HUES64 (cell line): ENCODE measurements around the gene DCAF5.

Experiments used
- H3K27ac ChIP-seq: 2 replicates; pipeline ENCODE4 v1.7.0; 2013; ENCODE audit warnings: low read depth, low read length, inconsistent platforms
- H3K27me3 ChIP-seq: 2 replicates; pipeline ENCODE4 v1.6.1; 2013; ENCODE audit warnings: mild to moderate bottlenecking, low read length; ENCODE audit not compliant: insufficient read depth
- H3K36me3 ChIP-seq: 2 replicates; pipeline ENCODE4 v1.6.1; 2013; ENCODE audit warnings: mild to moderate bottlenecking, low read length; ENCODE audit not compliant: insufficient read depth
- H3K4me1 ChIP-seq: 2 replicates; pipeline ENCODE4 v1.6.1; 2013; ENCODE audit warnings: mild to moderate bottlenecking, low read length, moderate library complexity; ENCODE audit not compliant: insufficient read depth
- H3K4me3 ChIP-seq: 2 replicates; pipeline ENCODE4 v1.5.1; 2013; ENCODE audit warnings: mild to moderate bottlenecking, low read length, moderate library complexity
- H3K9ac ChIP-seq: 2 replicates; pipeline ENCODE4 v1.6.1; 2013; ENCODE audit warnings: mild to moderate bottlenecking, low read depth, low read length
- H3K9me3 ChIP-seq: 2 replicates; pipeline ENCODE4 v1.6.1; 2013; ENCODE audit warnings: low read depth, low read length; ENCODE audit not compliant: insufficient read depth
- WGBS: fragments of 150-250, 120-280 bp; methylation state at CpG from one replicate; pipeline ENCODE4 v1.1.7; 2013; ENCODE audit warnings: missing lambda C conversion rate; 5-methylcytosine and 5-hydroxymethylcytosine counted together

The DCAF5 gene

DNA sequence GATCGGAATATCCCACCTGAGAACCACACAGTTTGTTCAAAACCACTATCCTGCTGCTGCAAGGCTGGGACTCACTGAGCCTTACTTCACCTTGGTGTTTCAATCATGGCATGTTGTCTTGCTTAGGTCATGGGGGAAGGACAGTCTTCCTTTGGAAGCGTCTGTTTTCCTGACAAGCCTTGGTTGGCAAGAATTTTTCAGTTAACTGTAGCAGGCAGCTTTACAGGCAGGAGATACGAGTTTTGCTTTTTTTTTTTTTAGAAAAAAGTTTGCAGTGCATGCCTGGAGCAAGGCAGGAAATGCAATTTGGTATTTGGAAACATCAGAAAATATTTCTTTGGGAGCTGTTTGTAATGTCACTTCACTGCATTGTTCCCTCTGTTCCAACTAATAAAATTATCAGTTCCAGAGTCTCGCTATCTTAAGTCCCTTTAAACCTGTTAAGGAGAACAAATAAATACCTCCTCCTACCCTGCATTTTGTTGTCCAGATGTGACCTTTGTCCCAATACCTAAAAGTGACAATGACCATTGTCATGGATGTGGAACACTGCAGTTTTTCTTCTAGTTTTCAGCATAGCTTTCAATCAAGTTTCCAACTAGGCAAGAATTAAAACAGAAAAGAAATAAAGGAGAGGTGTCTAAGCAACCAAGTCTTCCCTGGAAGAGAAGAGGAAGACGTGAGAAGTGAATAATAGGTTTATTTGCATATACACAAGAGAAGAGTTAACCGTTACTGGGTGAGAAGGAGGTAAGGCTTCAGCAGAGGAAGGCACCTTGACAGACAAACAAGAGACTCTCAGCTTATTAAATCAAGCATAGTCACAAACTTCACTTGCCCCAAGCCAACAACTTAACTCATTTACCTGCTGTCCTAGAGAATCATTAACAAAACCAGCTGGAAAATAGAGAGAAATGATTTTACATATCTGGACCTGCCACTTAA lies 102.4 kb downstream of the DCAF5 start:
- H3K27ac ChIP-seq: peak overlapping the region; percentile 62; the same call in 1 of the 2 replicates
- peaks cover 26% of the 10 kb centered on the region for H3K36me3 ChIP-seq
- peaks cover 37% of the 10 kb centered on the region for H3K4me1 ChIP-seq
- WGBS: 45% methylated on average over 6 of the region's 6 CpGs
- H3K4me3 ChIP-seq: no peak overlapping the region
- no peaks in the 10 kb centered on the region for H3K27me3 ChIP-seq
- no peaks in the 10 kb centered on the region for H3K9me3 ChIP-seq
- H3K9ac ChIP-seq: no peak overlapping the region

DNA sequence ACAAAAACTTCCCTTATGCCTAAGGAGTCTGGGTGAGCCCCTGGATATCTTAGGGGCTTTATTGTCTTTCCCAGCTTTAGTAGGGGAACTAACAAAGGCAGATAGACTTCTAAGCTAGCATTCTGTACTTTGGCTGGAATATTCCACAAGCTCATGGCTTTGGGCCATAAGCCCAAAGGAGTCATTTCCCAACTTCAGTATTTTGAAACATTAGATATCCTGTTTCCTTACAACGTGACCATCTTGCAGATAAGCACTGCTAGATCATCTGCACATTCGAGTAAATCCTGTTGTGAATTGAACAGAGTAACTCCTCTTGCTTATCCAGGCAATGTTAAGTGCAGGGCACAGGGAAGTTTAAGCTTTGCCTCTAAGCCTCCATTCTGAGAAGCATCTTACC lies 103.2 kb downstream of the DCAF5 start:
- 79% methylated on average over 2 of the region's 2 CpGs for WGBS
- no peak overlapping the region for H3K9ac ChIP-seq

DNA sequence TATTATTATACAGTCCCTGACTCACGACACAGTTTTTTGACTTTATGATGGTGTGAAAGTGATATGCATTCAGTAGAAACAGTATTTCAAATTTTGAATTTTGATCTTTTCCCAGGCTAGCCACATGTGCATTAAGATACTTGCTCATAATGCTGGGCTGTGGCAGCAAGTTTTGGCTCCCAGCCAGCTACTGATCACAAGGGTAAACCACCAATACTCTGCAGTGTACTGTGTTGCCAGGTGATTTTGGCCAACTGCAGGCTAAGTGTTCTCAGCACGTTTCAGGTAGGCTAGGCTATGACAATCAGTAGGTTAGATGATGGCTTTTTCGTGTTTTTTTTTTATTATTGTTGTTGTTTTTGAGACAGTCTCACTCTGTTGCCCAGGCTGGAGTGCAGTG lies 104.5 kb downstream of the DCAF5 start:
- Histone ChIP-seq H3K27ac (no peak overlapping the region), H3K4me1 (peaks cover 57% of the 10 kb centered on the region), H3K9ac (no peak overlapping the region), H3K4me3 (no peak overlapping the region), H3K36me3 (peaks cover 6% of the 10 kb centered on the region; the same call in 1 of the 2 replicates), H3K9me3 (no peaks in the 10 kb centered on the region), H3K27me3 (no peaks in the 10 kb centered on the region)
- 95% methylated on average over 3 of the region's 3 CpGs for WGBS

More for the DNA sequence above, 103.2 kb downstream of the DCAF5 start:
- Histone ChIP-seq H3K36me3 (peaks cover 18% of the 10 kb centered on the region), H3K9me3 (no peaks in the 10 kb centered on the region), H3K27ac (peak overlapping the region; percentile 62; the same call in 1 of the 2 replicates), H3K4me3 (no peak overlapping the region), H3K27me3 (no peaks in the 10 kb centered on the region), H3K4me1 (peaks cover 46% of the 10 kb centered on the region)

DNA sequence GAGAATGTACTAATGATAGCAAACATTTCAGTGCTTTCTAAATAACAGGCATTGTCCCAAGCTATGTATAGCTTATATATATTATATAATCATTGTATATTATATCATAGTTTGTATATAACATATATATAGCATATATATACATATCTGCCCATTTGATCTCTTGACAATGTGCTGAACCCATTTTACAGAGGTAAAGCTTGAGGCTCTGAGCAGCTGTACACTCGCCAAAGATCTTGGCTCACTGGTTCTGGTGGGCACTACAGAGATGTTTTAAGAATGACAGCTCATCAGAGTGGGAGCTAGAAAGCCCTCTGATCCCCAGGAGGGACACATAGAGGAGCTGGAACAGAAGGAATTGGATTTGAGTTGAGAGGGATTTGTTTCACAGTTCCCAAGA lies 105.7 kb downstream of the DCAF5 start:
- Histone ChIP-seq H3K27me3 (no peaks in the 10 kb centered on the region), H3K36me3 (no peaks in the 10 kb centered on the region), H3K27ac (no peak overlapping the region), H3K4me1 (peaks cover 66% of the 10 kb centered on the region), H3K9ac (no peak overlapping the region), H3K9me3 (no peaks in the 10 kb centered on the region), H3K4me3 (no peak overlapping the region)
- WGBS: 89% methylated on average over 1 of the region's 1 CpG

DNA sequence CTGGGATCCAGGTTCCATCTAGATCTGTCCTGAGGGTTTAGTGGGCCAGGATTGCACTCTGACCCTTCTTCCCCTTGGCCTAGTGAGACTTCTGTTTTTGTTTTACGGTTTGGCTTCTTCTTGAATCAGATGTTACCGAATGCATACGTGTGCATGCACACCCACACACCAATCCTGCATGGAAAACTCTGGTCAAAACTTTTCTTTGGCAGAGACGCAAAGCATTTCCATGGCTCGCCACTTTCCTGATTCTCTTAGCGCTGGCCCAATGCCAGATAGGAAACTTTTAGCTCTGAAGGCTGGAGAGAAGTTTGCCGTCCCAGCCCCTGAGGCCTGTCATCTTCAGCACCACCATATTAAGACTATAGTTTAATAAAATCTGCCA lies 106.5 kb downstream of the DCAF5 start:
- H3K27me3 ChIP-seq: no peaks in the 10 kb centered on the region
- H3K9me3 ChIP-seq: no peaks in the 10 kb centered on the region
- no peaks in the 10 kb centered on the region for H3K36me3 ChIP-seq
- H3K9ac ChIP-seq: no peak overlapping the region
- 90% methylated on average over 7 of the region's 7 CpGs for WGBS
- H3K4me3 ChIP-seq: no peak overlapping the region
- peaks cover 58% of the 10 kb centered on the region for H3K4me1 ChIP-seq
- H3K27ac ChIP-seq: peak overlapping the region; percentile 34; the same call in 1 of the 2 replicates

DNA sequence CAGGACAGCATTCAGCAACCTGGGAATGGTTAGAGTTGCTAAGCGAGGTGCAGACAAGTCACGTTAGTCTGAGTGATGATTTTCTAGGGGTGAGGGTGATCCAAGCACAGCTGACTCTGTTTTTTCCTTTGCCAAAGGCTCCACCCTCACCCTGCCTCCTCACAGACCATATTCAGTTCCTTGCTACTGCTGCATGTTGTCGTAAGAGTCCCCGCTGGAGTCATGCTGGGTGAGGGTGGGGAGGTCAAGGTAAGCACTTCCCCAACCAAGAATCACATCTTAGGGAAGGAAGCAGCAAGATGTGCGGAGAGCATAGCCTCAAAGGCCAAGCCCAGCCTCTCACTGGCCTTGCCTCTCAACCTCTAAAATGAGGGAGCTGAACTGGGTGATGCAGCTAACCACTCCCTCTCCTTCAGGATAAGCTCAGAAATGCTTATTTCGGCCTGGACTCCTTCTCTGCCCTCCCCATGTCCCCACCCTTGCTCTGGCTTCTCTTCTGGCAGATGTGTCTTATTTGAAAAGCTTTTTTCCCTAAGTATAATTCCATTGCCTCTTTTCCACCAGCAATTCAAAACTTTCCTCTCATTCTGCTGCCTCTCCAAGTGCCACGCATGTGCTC lies 107.0 kb downstream of the DCAF5 start:
- H3K4me3 ChIP-seq: no peak overlapping the region
- H3K36me3 ChIP-seq: no peaks in the 10 kb centered on the region
- H3K9me3 ChIP-seq: no peaks in the 10 kb centered on the region
- H3K27me3 ChIP-seq: no peaks in the 10 kb centered on the region
- H3K27ac ChIP-seq: peak overlapping the region; percentile 34; the same call in 1 of the 2 replicates
- 43% methylated on average over 5 of the region's 7 CpGs for WGBS
- peaks cover 53% of the 10 kb centered on the region for H3K4me1 ChIP-seq
- H3K9ac ChIP-seq: no peak overlapping the region

DNA sequence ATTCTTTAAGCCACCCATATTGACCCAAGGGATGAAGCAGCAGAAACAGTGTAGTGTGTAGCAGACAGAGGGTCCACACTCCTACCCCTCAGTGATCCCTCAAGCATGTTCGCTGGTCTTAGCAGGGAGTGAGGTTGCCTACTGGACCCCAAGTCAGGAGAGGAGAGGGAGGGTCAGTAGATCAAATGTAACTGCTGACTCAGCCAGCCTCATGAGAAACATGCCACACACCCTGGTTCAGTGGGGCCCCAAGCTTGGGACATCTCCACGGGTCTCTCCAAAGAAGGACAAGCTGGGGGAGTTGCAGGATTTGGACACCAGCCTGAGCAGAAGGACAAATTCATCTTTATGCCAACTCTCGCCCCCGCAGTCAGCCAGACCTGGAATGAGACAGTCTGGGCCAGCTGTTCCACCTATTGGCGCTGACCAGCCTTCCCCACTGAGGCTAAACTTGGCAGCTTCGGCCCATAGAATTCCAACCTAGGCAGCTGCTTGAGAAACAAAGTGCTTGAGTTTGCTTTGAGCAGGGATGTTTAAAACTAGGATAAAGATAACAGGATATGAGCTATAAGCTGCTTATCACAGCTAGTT lies 107.9 kb downstream of the DCAF5 start:
- 90% methylated on average over 6 of the region's 6 CpGs for WGBS
- Histone ChIP-seq H3K4me3 (no peak overlapping the region), H3K27ac (peak overlapping the region; percentile 43; the same call in 1 of the 2 replicates), H3K36me3 (no peaks in the 10 kb centered on the region), H3K9ac (0 out of 2 replicates have a peak overlapping the region, but pooled peaks have one; percentile 3), H3K27me3 (no peaks in the 10 kb centered on the region), H3K4me1 (peaks cover 44% of the 10 kb centered on the region), H3K9me3 (no peaks in the 10 kb centered on the region)

DNA sequence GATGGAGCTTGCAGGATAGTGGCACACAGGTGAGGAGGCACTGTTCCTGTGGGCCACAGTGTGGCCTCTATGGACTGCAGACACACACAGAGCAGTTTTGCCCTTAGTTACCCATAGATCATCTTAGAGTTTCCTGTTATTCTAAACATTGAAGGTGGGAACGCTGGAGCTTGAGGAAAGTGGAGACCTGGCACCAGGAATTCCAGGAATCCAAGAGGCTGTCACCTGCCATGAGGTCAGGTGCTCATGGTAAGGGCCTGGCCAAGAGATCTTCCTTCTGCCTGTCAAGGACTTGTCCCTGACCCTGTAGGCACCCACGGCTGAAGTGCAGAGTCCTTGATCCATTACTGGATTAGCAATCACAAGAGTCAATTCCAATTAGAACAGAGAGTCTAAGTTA lies 108.6 kb downstream of the DCAF5 start:
- Histone ChIP-seq H3K4me3 (no peak overlapping the region), H3K27ac (no peak overlapping the region), H3K27me3 (no peaks in the 10 kb centered on the region), H3K4me1 (peaks cover 42% of the 10 kb centered on the region), H3K9me3 (no peaks in the 10 kb centered on the region), H3K9ac (no peak overlapping the region), H3K36me3 (no peaks in the 10 kb centered on the region)
- 86% methylated on average over 2 of the region's 2 CpGs for WGBS

DNA sequence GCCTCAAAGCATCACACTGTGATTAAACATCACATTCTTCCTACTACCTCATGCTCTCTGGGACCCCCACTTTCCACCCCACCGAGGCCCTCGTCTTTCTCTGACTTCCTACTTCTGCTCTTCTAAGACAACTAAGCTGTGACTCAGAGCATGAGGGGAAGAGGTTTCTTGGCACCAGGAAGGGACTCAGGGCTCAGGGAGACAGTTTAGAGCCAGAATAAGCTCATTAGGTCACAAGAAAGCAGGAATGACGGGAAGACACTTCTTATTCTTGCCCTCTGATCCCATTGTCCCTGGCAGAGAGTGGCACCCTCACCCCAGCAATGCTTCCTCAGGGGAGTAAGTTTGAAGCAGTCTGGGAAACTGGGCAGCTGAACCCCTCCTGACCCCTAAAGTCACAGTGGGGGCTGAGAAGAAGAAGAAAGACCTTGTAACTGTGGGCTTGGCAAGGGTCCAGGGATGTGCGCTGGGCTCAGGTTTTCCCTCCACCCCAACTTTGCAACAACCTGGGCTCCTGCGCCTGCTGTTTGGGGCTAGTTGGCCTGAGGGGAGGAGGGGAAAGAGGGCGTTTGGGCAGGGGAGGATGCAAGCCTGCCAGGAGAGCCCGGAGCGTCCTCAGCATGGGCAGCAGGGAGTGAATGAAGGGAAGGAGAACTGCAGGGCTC lies 109.2 kb downstream of the DCAF5 start:
- Histone ChIP-seq H3K4me3 (no peak overlapping the region), H3K9ac (no peak overlapping the region), H3K27ac (no peak overlapping the region), H3K36me3 (no peaks in the 10 kb centered on the region), H3K4me1 (peaks cover 48% of the 10 kb centered on the region), H3K27me3 (no peaks in the 10 kb centered on the region), H3K9me3 (no peaks in the 10 kb centered on the region)
- WGBS: 90% methylated on average over 8 of the region's 8 CpGs

DNA sequence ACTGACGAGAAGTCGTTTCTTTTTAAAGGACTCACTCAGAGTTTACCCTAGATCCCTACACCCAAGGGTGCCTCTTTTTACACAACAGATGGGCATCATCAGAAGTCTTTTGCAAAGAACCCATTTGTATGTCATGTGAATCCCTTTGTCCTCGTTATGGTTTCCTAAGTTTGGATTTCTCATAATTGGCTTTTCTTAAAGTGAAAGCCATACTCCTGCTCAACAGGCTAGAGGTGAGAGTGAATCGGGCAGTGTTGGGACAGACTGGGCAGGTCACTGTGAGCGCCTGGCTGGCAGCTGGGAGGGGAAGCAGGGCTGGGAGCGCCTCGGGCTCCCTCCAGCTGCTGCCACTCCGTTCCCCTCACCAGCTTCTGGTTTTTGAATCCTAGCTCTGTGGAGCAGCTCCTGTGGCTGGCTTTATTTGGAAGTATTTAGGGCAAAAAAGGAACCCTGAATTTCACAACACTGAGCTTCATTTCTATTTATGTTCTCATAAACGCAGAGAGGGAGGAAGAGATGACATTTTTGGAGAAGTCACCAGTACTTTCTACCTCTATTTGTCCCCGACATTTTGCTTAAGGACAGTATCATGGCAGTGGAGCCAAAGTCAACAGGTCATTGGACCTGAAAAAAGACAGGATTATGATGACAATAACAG lies 110.0 kb downstream of the DCAF5 start:
- no peaks in the 10 kb centered on the region for H3K36me3 ChIP-seq
- H3K4me3 ChIP-seq: no peak overlapping the region
- H3K9ac ChIP-seq: no peak overlapping the region

More for the DNA sequence above, 110.0 kb downstream of the DCAF5 start:
- H3K4me1 ChIP-seq: peaks cover 56% of the 10 kb centered on the region
- H3K27me3 ChIP-seq: no peaks in the 10 kb centered on the region
- no peak overlapping the region for H3K27ac ChIP-seq
- 78% methylated on average over 10 of the region's 10 CpGs for WGBS
- no peaks in the 10 kb centered on the region for H3K9me3 ChIP-seq
